IPS-15b (cell line): ENCODE results near the gene CPLANE2.

Experiments
- H3K27me3 ChIP-seq: one replicate; pipeline ENCODE4 v1.6.1; 2013; ENCODE audit warnings: low read length; ENCODE audit not compliant: control insufficient read depth, insufficient read depth
- H3K36me3 ChIP-seq: one replicate; pipeline ENCODE4 v1.6.1; 2013; ENCODE audit warnings: low read length; ENCODE audit not compliant: control insufficient read depth, insufficient read depth
- H3K4me1 ChIP-seq: one replicate; pipeline ENCODE4 v1.6.1; 2013; ENCODE audit warnings: mild to moderate bottlenecking, low read length; ENCODE audit not compliant: control insufficient read depth, insufficient read depth
- H3K4me3 ChIP-seq: one replicate; pipeline ENCODE4 v1.5.1; 2013; ENCODE audit warnings: low read depth, low read length
- H3K9ac ChIP-seq: one replicate; pipeline ENCODE4 v1.6.1; 2013; ENCODE audit warnings: low read depth, mild to moderate bottlenecking, low read length
- H3K9me3 ChIP-seq: one replicate; pipeline ENCODE4 v1.6.1; 2013; ENCODE audit warnings: mild to moderate bottlenecking, low read length; ENCODE audit not compliant: control insufficient read depth, insufficient read depth

The CPLANE2 gene

GRCh38 chr1:16210581-16210980 is 26.4 kb downstream of the CPLANE2 start:
- Histone ChIP-seq H3K9me3 (no peaks in the 10 kb centered on the region), H3K4me3 (no peak overlapping the region), H3K27me3 (peaks cover 2% of the 10 kb centered on the region), H3K9ac (no peak overlapping the region), H3K36me3 (no peaks in the 10 kb centered on the region), H3K4me1 (peaks cover 15% of the 10 kb centered on the region)

DNA sequence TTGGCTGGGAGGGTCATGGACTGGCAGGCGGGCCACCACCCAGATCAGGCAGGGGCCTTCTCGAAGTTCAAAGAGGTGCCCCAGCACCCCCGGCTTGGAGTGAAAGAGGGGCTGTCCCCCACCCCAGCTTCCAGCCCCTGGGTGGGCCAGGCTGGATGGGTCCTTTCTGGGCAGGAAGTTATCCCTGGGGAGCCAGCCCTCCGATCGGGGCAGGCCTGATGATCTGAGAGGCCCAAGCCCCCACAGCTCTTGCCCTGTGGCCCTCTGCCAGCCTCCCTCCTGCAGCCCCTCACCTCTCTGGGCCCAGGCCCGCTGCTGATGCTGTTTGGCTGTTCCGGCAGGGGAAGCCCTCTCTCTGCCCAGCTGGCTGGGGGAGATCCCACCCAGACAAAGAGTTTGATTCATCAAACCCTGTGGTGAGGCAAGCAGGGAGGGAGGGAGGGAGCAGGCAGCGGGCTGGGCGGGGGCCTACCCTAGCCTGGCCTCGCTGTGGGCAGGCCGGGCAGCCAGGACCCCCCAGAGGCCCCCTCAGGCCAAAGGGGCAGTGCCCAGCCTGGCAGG is 27.1 kb downstream of the CPLANE2 start:
- H3K9me3 ChIP-seq: no peaks in the 10 kb centered on the region
- no peak overlapping the region for H3K4me3 ChIP-seq
- H3K4me1 ChIP-seq: peaks cover 15% of the 10 kb centered on the region
- no peaks in the 10 kb centered on the region for H3K36me3 ChIP-seq
- no peak overlapping the region for H3K9ac ChIP-seq
- peaks cover 2% of the 10 kb centered on the region for H3K27me3 ChIP-seq

- Histone ChIP-seq H3K4me3 (no peak overlapping the region), H3K9ac (no peak overlapping the region), H3K27me3 (peaks cover 2% of the 10 kb centered on the region), H3K36me3 (no peaks in the 10 kb centered on the region), H3K9me3 (no peaks in the 10 kb centered on the region), H3K4me1 (peaks cover 15% of the 10 kb centered on the region)
These were observed 27.7 kb downstream of the CPLANE2 start for GRCh38 chr1:16209132-16209846.

DNA sequence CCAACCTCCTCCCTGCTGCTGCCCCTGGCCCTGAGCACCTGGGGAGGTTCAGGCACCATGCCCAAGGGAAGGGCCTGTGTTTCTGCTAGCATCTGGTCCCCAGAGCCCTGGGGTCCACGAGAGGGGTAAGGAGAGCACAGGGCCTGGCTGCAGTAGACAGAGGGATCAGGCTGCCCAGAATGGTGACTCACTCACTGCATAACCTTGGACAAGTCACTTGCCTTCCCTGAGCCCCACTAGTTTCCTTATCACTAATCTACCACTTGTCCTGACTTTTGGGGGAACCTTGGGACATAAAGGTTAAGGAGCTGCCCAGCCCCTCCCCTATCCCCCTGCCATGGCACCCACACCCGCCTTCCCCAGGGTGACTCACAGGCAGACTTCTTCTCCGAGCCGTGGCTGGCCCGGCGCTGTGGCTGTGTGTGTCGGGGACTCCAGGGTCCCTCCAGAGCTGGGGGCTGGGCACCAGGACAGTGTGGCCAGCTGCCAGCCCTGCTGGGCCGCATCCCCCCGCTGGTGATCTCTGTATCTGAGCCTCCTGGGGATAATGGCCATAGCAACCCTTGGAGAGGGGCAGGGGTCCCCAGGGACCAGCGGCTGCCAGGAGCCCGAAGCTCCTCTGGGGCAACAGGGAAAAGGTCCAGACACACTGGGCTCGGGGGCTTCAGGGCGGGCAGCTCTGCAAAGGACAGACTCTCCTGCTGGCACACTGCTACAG is 28.6 kb downstream of the CPLANE2 start:
- no peaks in the 10 kb centered on the region for H3K36me3 ChIP-seq
- no peaks in the 10 kb centered on the region for H3K9me3 ChIP-seq
- H3K27me3 ChIP-seq: peaks cover 2% of the 10 kb centered on the region
- H3K4me1 ChIP-seq: peaks cover 15% of the 10 kb centered on the region
- no peak overlapping the region for H3K9ac ChIP-seq
- H3K4me3 ChIP-seq: peak overlapping the region; percentile 76

- H3K4me1 ChIP-seq: peaks cover 7% of the 10 kb centered on the region
- no peaks in the 10 kb centered on the region for H3K9me3 ChIP-seq
- H3K27me3 ChIP-seq: peaks cover 2% of the 10 kb centered on the region
- peak overlapping the region; percentile 47 for H3K9ac ChIP-seq
- no peaks in the 10 kb centered on the region for H3K36me3 ChIP-seq
- H3K4me3 ChIP-seq: peak overlapping the region; percentile 76
These were observed 29.4 kb downstream of the CPLANE2 start for GRCh38 chr1:16207318-16208269.

GRCh38 chr1:16206547-16207317 is 30.3 kb downstream of the CPLANE2 start:
- Histone ChIP-seq H3K4me1 (peaks cover 4% of the 10 kb centered on the region), H3K9ac (no peak overlapping the region), H3K4me3 (peak overlapping the region; percentile 76), H3K36me3 (peaks cover 4% of the 10 kb centered on the region), H3K27me3 (peaks cover 2% of the 10 kb centered on the region), H3K9me3 (no peaks in the 10 kb centered on the region)

GRCh38 chr1:16205891-16206546 is 31.0 kb downstream of the CPLANE2 start:
- no peaks in the 10 kb centered on the region for H3K27me3 ChIP-seq
- no peaks in the 10 kb centered on the region for H3K9me3 ChIP-seq
- H3K4me1 ChIP-seq: no peaks in the 10 kb centered on the region
- peak overlapping the region; percentile 65 for H3K4me3 ChIP-seq
- H3K36me3 ChIP-seq: peaks cover 4% of the 10 kb centered on the region
- no peak overlapping the region for H3K9ac ChIP-seq

DNA sequence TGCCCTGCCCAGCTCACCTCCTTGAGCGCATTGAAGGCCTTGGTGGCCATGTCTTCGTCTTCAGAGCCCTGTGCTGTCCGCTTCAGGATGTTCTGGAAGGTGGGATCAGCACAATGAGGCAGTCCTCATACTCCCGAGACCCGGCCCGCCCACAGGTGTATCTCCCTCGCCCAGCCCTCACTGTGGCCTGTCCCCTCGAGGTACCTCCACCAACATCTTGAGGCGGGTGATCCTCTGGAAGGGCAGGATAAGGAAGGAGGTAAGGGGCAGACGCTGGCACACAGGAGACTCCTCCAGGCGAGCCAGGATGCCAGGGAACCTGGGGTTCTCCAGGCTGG is 31.7 kb downstream of the CPLANE2 start:
- H3K9me3 ChIP-seq: no peaks in the 10 kb centered on the region
- H3K36me3 ChIP-seq: peaks cover 4% of the 10 kb centered on the region
- H3K9ac ChIP-seq: peak overlapping the region; percentile 37
- no peaks in the 10 kb centered on the region for H3K27me3 ChIP-seq
- H3K4me1 ChIP-seq: no peaks in the 10 kb centered on the region
- H3K4me3 ChIP-seq: no peak overlapping the region

- Histone ChIP-seq H3K36me3 (peaks cover 4% of the 10 kb centered on the region), H3K4me1 (no peaks in the 10 kb centered on the region), H3K4me3 (no peak overlapping the region), H3K9me3 (no peaks in the 10 kb centered on the region), H3K9ac (no peak overlapping the region), H3K27me3 (no peaks in the 10 kb centered on the region)
These were observed 32.2 kb downstream of the CPLANE2 start for GRCh38 chr1:16204634-16205333.

DNA sequence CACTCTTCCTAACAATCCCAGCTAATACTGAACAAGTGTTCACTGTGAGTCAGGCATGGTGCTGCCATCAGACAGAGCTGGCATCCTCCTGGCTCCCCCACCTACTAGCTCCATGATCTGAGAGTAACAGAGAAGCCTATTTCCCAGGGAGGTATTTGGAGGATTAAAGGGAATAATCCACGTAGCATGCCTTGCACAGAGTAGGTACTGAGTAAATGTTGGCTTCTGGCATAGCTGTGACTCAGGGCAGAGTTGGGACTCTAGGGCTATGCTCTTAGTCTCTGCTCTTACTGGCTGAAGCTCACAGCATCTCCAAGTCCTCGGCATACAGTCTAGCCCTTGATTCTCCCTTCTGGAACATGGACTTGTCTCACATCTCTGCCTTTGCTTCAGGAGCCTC is 32.8 kb downstream of the CPLANE2 start:
- peaks cover 4% of the 10 kb centered on the region for H3K36me3 ChIP-seq
- no peaks in the 10 kb centered on the region for H3K27me3 ChIP-seq
- H3K9me3 ChIP-seq: no peaks in the 10 kb centered on the region
- no peak overlapping the region for H3K4me3 ChIP-seq
- H3K9ac ChIP-seq: no peak overlapping the region
- no peaks in the 10 kb centered on the region for H3K4me1 ChIP-seq
